ENCODE results near the gene TTLL11.

GRCh38 chr9:121909111-121909510 is 184.0 kb downstream of the TTLL11 start:
- no peak for TF ChIP-seq CTCF (IDR thresholded peaks at IDR 0.05)
- no peak for TF ChIP-seq POLR2A (IDR thresholded peaks at IDR 0.05)

Measured in uterus (tissue), 2 donors.